ENCODE measurements around the gene SHISA6. TPM values are rescaled to one million over a fixed set of nuclear protein-coding genes. Genes with fewer than 3 reads are reported as not detected.

SHISA6 gene
- total RNA-seq, 2 experiments from 2014 or later, result not detected

GRCh38 chr17:11331547-11332513 lies 90.8 kb downstream of the SHISA6 start:
- intact Hi-C loops (cut with DNase I, micrococcal nuclease), result no loop called here
- ChIA-PET POLR2A (no interaction called here), CTCF (no interaction called here)
- H3K27ac Mint-ChIP-seq, result no peak overlapping the region
- H3K36me3 Mint-ChIP-seq (ENCODE audit: low read depth), result no peaks in the 10 kb centered on the region
- H3K9me3 Mint-ChIP-seq (ENCODE audit: low read depth), result no peaks in the 10 kb centered on the region
- no peaks in the 10 kb centered on the region for H3K4me1 Mint-ChIP-seq
- ATAC-seq (no peak), DNase-seq (no peak)
- no peak overlapping the region for H3K4me3 Mint-ChIP-seq
- H3K27me3 Mint-ChIP-seq, result no peaks in the 10 kb centered on the region

DNA sequence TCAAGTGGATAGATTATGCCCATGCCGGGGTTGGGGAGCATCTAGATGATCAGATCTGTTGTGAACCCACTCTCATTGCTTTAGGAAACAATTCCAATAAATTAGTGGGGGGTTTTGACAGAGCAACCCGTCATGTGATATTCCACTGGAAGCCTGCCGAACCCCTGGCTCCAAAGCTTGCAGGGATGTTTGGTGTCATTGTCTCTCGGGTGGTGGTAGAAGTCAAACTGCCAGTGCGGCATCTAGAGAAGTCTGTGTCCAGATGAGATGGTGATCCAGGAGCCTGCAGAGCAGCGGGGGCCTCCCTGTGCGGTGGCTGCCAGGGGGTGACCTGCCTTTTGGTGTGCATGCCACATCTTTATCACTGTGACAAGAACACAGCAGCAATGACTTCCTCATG lies 91.7 kb downstream of the SHISA6 start:
- H3K4me3 Mint-ChIP-seq, result no peak overlapping the region
- H3K4me1 Mint-ChIP-seq, result no peaks in the 10 kb centered on the region
- H3K27me3 Mint-ChIP-seq, result no peaks in the 10 kb centered on the region
- intact Hi-C loops (cut with DNase I, micrococcal nuclease), result no loop called here
- POLR2A ChIA-PET, result no interaction called here
- DNase-seq, result no peak
- CTCF ChIA-PET, result no interaction called here
- ATAC-seq, result no peak
- no peaks in the 10 kb centered on the region for H3K36me3 Mint-ChIP-seq (ENCODE audit: low read depth)
- H3K27ac Mint-ChIP-seq, result no peak overlapping the region
- H3K9me3 Mint-ChIP-seq (ENCODE audit: low read depth), result no peaks in the 10 kb centered on the region

GRCh38 chr17:11334493-11334892 lies 93.5 kb downstream of the SHISA6 start:
- intact Hi-C loops (cut with DNase I, micrococcal nuclease), result no loop called here
- no peak for ATAC-seq
- Mint-ChIP-seq H3K4me3 (no peak overlapping the region), H3K4me1 (no peaks in the 10 kb centered on the region), H3K9me3 (ENCODE audit: low read depth) (no peaks in the 10 kb centered on the region), H3K36me3 (ENCODE audit: low read depth) (no peaks in the 10 kb centered on the region), H3K27me3 (no peaks in the 10 kb centered on the region), H3K27ac (no peak overlapping the region)
- CTCF ChIA-PET, result no interaction called here
- POLR2A ChIA-PET, result no interaction called here
- DNase-seq, result no peak

- Mint-ChIP-seq H3K4me1 (no peaks in the 10 kb centered on the region), H3K4me3 (no peak overlapping the region), H3K36me3 (ENCODE audit: low read depth) (no peaks in the 10 kb centered on the region), H3K27ac (no peak overlapping the region), H3K27me3 (no peaks in the 10 kb centered on the region), H3K9me3 (ENCODE audit: low read depth) (no peaks in the 10 kb centered on the region)
- ChIA-PET CTCF (interaction anchor here (0.6 kb wide), 1 partner anchor 215 kb away, joined by 4 read pairs; no protein-coding TSS in a partner anchor), POLR2A (no interaction called here)
- DNase-seq, result no peak
- ATAC-seq, result no peak
- intact Hi-C loops (cut with DNase I, micrococcal nuclease), result no loop called here
Measured at GRCh38 chr17:11336290-11336689, 95.3 kb downstream of the SHISA6 start.

DNA sequence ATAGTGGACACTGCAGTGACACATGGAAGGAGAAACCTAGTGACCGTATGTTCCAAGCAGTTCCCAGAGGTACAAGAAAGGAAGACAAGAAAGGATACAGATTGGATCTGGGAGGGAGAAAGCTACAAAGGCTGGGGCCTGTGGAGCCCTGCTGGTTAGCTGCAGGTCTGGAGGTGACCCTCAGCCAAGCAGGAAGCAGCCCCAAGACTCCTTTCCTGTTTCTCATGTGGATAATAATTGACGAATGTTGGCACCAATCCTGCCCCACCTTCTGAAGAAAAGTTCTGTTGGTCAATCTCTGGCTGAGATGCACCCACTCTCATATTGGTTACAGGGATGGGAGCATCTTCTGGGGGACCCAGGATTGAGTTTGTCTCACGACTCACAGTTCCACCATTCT lies 99.8 kb downstream of the SHISA6 start:
- ATAC-seq, result no peak
- H3K4me3 Mint-ChIP-seq, result no peak overlapping the region
- POLR2A ChIA-PET, result no interaction called here
- H3K4me1 Mint-ChIP-seq, result no peaks in the 10 kb centered on the region
- no peaks in the 10 kb centered on the region for H3K36me3 Mint-ChIP-seq (ENCODE audit: low read depth)
- no peaks in the 10 kb centered on the region for H3K27me3 Mint-ChIP-seq
- H3K9me3 Mint-ChIP-seq (ENCODE audit: low read depth), result no peaks in the 10 kb centered on the region
- no peak overlapping the region for H3K27ac Mint-ChIP-seq
- intact Hi-C loops (cut with DNase I, micrococcal nuclease), result no loop called here
- DNase-seq, result no peak
- CTCF ChIA-PET, result no interaction called here

- Mint-ChIP-seq H3K27ac (no peak overlapping the region), H3K9me3 (ENCODE audit: low read depth) (no peaks in the 10 kb centered on the region), H3K27me3 (no peaks in the 10 kb centered on the region), H3K4me3 (no peak overlapping the region), H3K36me3 (ENCODE audit: low read depth) (no peaks in the 10 kb centered on the region), H3K4me1 (no peaks in the 10 kb centered on the region)
- no peak for DNase-seq
- ATAC-seq, result no peak
- ChIA-PET POLR2A (no interaction called here), CTCF (interaction anchor here (0.7 kb wide), 1 partner anchor 44 kb away, joined by 3 read pairs; no protein-coding TSS in a partner anchor)
- intact Hi-C loops (cut with DNase I, micrococcal nuclease), result no loop called here
Measured at GRCh38 chr17:11342138-11342537, 101.1 kb downstream of the SHISA6 start.

DNA sequence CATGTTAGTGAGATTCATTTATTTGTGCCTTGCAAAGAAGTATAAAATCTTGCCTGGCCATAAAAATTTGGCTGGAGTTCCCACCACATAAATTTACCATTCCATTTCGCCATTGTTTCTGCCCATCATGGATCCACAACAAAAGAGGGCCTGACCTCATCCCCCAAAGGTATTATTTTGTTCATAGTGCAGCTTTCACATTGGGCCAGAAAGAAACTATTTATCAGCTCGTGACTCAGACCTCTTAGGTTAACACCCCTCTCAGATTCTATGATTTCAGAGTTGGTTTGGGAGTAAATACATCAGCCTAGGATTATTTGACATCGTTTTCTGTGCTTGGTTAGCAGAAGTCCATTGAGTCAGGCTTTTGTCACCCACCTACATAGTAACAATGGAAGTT lies 108.1 kb downstream of the SHISA6 start:
- no peak overlapping the region for H3K4me3 Mint-ChIP-seq
- H3K9me3 Mint-ChIP-seq (ENCODE audit: low read depth), result peaks cover 4% of the 10 kb centered on the region
- no peaks in the 10 kb centered on the region for H3K27me3 Mint-ChIP-seq
- no peaks in the 10 kb centered on the region for H3K4me1 Mint-ChIP-seq
- H3K27ac Mint-ChIP-seq, result no peak overlapping the region
- ATAC-seq (no peak), DNase-seq (no peak)
- CTCF ChIA-PET, result interaction anchor here (1.3 kb wide), 1 partner anchor 15 kb away, joined by 3 read pairs; no protein-coding TSS in a partner anchor
- H3K36me3 Mint-ChIP-seq (ENCODE audit: low read depth), result no peaks in the 10 kb centered on the region
- intact Hi-C loops (cut with DNase I, micrococcal nuclease), result no loop called here
- POLR2A ChIA-PET, result no interaction called here

- Mint-ChIP-seq H3K27ac (no peak overlapping the region), H3K27me3 (no peaks in the 10 kb centered on the region), H3K4me3 (no peak overlapping the region), H3K9me3 (ENCODE audit: low read depth) (peaks cover 6% of the 10 kb centered on the region), H3K36me3 (ENCODE audit: low read depth) (no peaks in the 10 kb centered on the region), H3K4me1 (no peaks in the 10 kb centered on the region)
- ChIA-PET POLR2A (no interaction called here), CTCF (no interaction called here)
- intact Hi-C loops (cut with DNase I, micrococcal nuclease), result no loop called here
- ATAC-seq (no peak), DNase-seq (no peak)
Measured at GRCh38 chr17:11351479-11351878, 110.5 kb downstream of the SHISA6 start.

DNA sequence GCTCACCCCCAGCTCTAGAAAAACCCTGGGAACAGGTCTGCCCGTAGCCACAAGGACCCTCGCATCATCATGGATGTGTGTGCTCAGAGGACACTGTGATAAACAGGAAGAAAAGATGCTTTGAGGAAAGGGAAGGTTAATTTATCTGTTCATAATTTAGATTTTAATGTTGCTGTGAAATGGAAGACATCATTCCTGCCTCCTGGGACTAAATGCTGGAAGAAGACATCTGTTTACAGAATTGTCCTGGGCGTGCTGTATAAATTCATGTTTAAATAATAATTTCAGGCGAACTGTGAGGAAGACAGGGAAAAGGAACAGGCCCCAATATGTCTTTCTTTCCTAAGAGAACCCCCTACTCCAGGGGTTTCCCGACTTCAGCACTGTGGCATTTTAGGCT lies 112.6 kb downstream of the SHISA6 start:
- POLR2A ChIA-PET, result no interaction called here
- H3K36me3 Mint-ChIP-seq (ENCODE audit: low read depth), result no peaks in the 10 kb centered on the region
- intact Hi-C loops (cut with DNase I, micrococcal nuclease), result no loop called here
- no peak overlapping the region for H3K27ac Mint-ChIP-seq
- CTCF ChIA-PET, result no interaction called here
- peaks cover 10% of the 10 kb centered on the region for H3K9me3 Mint-ChIP-seq (ENCODE audit: low read depth)
- H3K4me3 Mint-ChIP-seq, result no peak overlapping the region
- ATAC-seq, result no peak
- DNase-seq, result no peak
- no peaks in the 10 kb centered on the region for H3K27me3 Mint-ChIP-seq
- H3K4me1 Mint-ChIP-seq, result no peaks in the 10 kb centered on the region

DNA sequence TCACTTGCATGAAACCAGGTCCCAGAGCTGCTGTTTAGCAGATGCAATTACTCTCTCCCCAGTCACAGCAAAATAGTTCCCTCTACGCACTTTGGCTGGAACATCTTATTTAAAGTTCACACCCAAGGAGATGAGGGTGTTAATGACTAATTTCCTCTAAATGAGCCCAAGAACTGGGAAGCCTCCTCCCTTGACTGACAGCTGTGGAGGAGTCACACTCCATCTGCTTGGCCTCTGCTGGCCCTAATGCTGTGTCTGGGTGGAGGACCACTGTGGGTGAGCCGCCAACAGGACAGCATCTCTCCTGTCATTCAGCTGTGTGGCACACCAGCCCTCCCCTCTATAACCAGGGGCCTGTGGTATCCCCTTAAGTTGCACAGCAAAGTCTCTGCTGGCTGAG lies 115.4 kb downstream of the SHISA6 start:
- Mint-ChIP-seq H3K4me1 (no peaks in the 10 kb centered on the region), H3K36me3 (ENCODE audit: low read depth) (no peaks in the 10 kb centered on the region), H3K9me3 (ENCODE audit: low read depth) (peaks cover 7% of the 10 kb centered on the region), H3K27me3 (no peaks in the 10 kb centered on the region), H3K27ac (no peak overlapping the region), H3K4me3 (no peak overlapping the region)
- ATAC-seq (no peak), DNase-seq (no peak)
- ChIA-PET CTCF (no interaction called here), POLR2A (no interaction called here)
- intact Hi-C loops (cut with DNase I, micrococcal nuclease), result no loop called here

DNA sequence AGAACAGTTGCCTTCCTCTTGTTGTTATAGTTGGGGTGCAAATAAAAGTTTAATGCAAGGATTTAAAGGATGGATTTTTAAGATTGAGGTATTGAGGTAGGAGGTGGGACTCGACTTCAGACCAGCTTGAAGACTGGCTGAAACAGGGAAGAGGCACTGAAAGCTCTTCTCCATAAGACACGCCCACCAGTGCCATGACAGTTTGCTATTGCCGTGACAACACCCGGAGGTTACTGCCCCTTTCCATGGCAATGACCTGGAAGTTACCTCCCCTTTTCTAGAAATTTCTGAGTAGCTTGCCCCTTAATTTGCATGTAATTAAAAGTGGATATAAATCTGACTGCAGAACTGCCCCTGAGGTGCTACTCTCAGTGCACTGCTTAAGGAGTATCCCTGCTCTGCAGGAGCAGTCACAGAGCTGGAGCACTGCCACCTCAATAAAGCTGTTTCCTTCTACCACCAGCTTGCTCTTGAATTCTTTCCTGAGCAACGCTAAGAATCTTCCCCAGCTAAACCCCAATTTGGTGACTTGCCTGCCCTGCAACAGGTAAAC lies 122.6 kb downstream of the SHISA6 start:
- ATAC-seq, result no peak
- Mint-ChIP-seq H3K9me3 (ENCODE audit: low read depth) (peaks cover 1% of the 10 kb centered on the region), H3K36me3 (ENCODE audit: low read depth) (no peaks in the 10 kb centered on the region), H3K4me1 (no peaks in the 10 kb centered on the region), H3K27ac (no peak overlapping the region), H3K4me3 (no peak overlapping the region), H3K27me3 (no peaks in the 10 kb centered on the region)
- no peak for DNase-seq
- ChIA-PET CTCF (interaction anchor here (0.5 to 1.4 kb wide), 3 partner anchors 14 to 50 kb away, joined by 3 read pairs; no protein-coding TSS in a partner anchor), POLR2A (no interaction called here)
- intact Hi-C loops (cut with DNase I, micrococcal nuclease), result no loop called here

DNA sequence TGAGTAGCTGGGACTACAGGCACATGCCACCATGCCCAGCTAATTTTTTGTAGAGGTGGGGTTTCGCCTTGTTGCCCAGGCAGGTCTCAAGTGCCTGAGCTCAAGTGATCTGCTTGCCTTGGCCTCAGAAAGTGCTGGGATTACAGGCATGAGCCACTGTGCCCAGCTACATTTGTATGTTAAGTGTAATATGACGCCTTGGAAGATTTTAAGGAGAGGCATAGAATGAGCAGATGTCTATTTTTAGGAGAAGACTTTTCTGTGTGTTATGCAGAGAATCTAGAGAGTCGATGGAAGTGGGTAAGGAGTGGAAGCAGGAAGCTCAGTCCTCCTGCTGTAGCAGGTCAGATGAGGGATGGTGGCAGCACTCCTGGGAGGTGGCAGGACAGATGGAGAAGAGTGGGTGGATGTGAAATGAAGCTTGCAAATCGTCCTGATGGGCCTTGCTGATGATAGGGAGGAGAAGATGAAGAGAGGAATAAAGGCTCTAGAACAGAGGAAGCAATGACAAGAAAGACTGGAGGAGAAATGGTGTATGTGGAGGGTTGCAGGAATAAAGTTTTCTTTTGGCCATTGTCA lies 125.3 kb downstream of the SHISA6 start:
- CTCF ChIA-PET, result no interaction called here
- ATAC-seq, result no peak

More for the DNA sequence above, 125.3 kb downstream of the SHISA6 start:
- Mint-ChIP-seq H3K36me3 (ENCODE audit: low read depth) (no peaks in the 10 kb centered on the region), H3K9me3 (ENCODE audit: low read depth) (no peaks in the 10 kb centered on the region), H3K27me3 (no peaks in the 10 kb centered on the region), H3K4me3 (no peak overlapping the region), H3K4me1 (no peaks in the 10 kb centered on the region), H3K27ac (no peak overlapping the region)
- POLR2A ChIA-PET, result no interaction called here
- intact Hi-C loops (cut with DNase I, micrococcal nuclease), result no loop called here
- DNase-seq, result no peak
